Measurements from ENCODE around the gene HS6ST3. TPM values are rescaled to one million over a fixed set of nuclear protein-coding genes. Genes with fewer than 3 reads are reported as not detected.

HS6ST3 gene
- total and polyA plus RNA-seq, 9 of the 15 experiments (the other 6 are each of a cell fraction or from before 2014, with no cell fraction given) = not detected

DNA sequence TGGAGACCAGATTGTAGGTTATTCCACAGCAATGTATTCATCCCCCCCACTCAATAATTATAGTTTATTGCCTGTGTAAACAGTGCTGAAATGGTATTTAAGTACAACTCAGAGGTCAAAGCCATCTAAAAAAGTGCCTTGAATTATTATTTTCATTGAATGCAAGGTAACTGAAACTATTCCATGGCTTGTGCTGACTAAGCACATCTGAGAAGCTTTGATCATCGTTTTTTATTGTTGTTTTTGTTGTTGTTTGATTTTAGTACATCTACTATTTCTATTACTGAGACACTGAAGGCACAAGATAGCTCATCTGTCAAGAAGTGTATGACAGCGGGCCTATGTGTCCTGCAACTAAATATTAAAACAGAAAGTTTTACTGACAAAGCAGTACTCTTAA, 596.4 kb downstream of the HS6ST3 start:
- in situ Hi-C loops (cut with MboI) (no loop called here), intact Hi-C loops (cut with micrococcal nuclease) (no loop called here)
- DNase-seq (ENCODE audit: extremely low read depth in 1 of 4, low spot score in 3 of 4) (no peak), ATAC-seq (no peak), FAIRE-seq (no peak)
- no peaks in the 10 kb centered on the region for H3K4me1 ChIP-seq (replicated peaks in 1 of 2; ENCODE audit: control insufficient read depth in 2 of 2, insufficient read depth in 2 of 2, low read length in 2 of 2)
- no TSS peak for BruUV-seq (replicated peaks)
- H3K27me3 ChIP-seq (ENCODE audit: control insufficient read depth in 2 of 2, insufficient read depth in 2 of 2, low read length in 2 of 2) = no peaks in the 10 kb centered on the region
- no peaks in the 10 kb centered on the region for H3K9me3 ChIP-seq (replicated peaks; ENCODE audit: control insufficient read depth, insufficient read depth, low read depth, low read length)
- H3K79me2 ChIP-seq (ENCODE audit: control insufficient read depth, insufficient read depth, low read length) = no peaks in the 10 kb centered on the region
- ChIA-PET CTCF (ENCODE audit: low intra/inter-chr PET ratio) (no interaction called here), POLR2A (no interaction called here)
- no peak overlapping the region for H3K9ac ChIP-seq (ENCODE audit: insufficient read depth in 1 of 2, low read depth in 2 of 2, low read length in 2 of 2)
- H3K4me2 ChIP-seq (ENCODE audit: insufficient read depth, low read length) = no peak overlapping the region
- H3K27ac ChIP-seq (ENCODE audit: extremely low read depth, low read depth, low read length) = no peak overlapping the region
- no peaks in the 10 kb centered on the region for H3K9me1 ChIP-seq (ENCODE audit: control insufficient read depth, insufficient read depth, low read length)
- H3K4me3 ChIP-seq = no peak overlapping the region
- H4K20me1 ChIP-seq (replicated peaks; ENCODE audit: control insufficient read depth, insufficient read depth, low read length) = no peaks in the 10 kb centered on the region
- 3% methylated on average over 2 of the region's 2 CpGs for WGBS (ENCODE audit: insufficient coverage, low coverage, missing lambda C conversion rate)
- no peak for TF ChIP-seq CTBP1 (IDR thresholded peaks at IDR 0.05; ENCODE audit: borderline replicate concordance)
- TF ChIP-seq, protein P1, sequence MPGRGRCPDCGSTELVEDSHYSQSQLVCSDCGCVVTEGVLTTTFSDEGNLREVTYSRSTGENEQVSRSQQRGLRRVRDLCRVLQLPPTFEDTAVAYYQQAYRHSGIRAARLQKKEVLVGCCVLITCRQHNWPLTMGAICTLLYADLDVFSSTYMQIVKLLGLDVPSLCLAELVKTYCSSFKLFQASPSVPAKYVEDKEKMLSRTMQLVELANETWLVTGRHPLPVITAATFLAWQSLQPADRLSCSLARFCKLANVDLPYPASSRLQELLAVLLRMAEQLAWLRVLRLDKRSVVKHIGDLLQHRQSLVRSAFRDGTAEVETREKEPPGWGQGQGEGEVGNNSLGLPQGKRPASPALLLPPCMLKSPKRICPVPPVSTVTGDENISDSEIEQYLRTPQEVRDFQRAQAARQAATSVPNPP (IDR thresholded peaks at IDR 0.05; ENCODE audit: borderline replicate concordance, insufficient read depth, insufficient read length) = no peak
- no peak for TF ChIP-seq MTA3 (IDR thresholded peaks at IDR 0.05; ENCODE audit: borderline replicate concordance)
- TF ChIP-seq MAFF (IDR thresholded peaks at IDR 0.05; ENCODE audit: low read length) = peak; percentile 38; the same call in 1 of the 2 replicates
- TF ChIP-seq, protein P2, sequence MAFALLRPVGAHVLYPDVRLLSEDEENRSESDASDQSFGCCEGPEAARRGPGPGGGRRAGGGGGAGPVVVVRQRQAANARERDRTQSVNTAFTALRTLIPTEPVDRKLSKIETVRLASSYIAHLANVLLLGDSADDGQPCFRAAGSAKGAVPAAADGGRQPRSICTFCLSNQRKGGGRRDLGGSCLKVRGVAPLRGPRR (CRISPR knock-in tag; IDR thresholded peaks at IDR 0.05) = no peak
- no peak for TF ChIP-seq E2F3 (CRISPR knock-in tag; IDR thresholded peaks at IDR 0.05)
- peak; percentile 53; the same call in 1 of the 2 replicates for TF ChIP-seq ZNF316 (IDR thresholded peaks at IDR 0.05)
- TF ChIP-seq MAFG (tag; conservative IDR thresholded peaks at IDR 0.05) = peak; percentile 31; the same call in 1 of the 2 replicates
- no peak for TF ChIP-seq SMC3 (conservative IDR thresholded peaks at IDR 0.05; ENCODE audit: insufficient read depth, low read depth, low read length)
- peak; percentile 46; the same call in 1 of the 2 replicates for TF ChIP-seq MAFK (IDR thresholded peaks at IDR 0.05; ENCODE audit: low read length)
- no peak for TF ChIP-seq RBBP5 (IDR thresholded peaks at IDR 0.05; ENCODE audit: borderline replicate concordance, insufficient read depth, low read length, poor library complexity, severe bottlenecking)
- H3K36me3 ChIP-seq (ENCODE audit: control insufficient read depth, insufficient read depth, low read length) = no peaks in the 10 kb centered on the region
- no peak overlapping the region for H2AFZ ChIP-seq (ENCODE audit: low read depth, low read length)
